Panc1 (cell line): ENCODE measurements around the gene PATJ. TPM values are rescaled to one million over a fixed set of nuclear protein-coding genes. Genes with fewer than 3 reads are reported as not detected.
A peak's percentile ranks its signal among the peaks of the same experiment; 100 is the strongest.

ENCODE experiments used
- ATAC-seq: fragments of 200-7000 bp; cut with Tn5 transposase; 2 replicates; pipeline ENCODE4 v1.9.1; 2020; ENCODE audit warnings: mild to moderate bottlenecking, moderate library complexity
- BruUV-seq: library from RNA; stranded (reverse); fragments of 400-500 nt; replicated peaks from 2 replicates; lab custom pipeline; 2021; lab: Mats Ljungman, UMichigan
- CTCF ChIA-PET: fragments of 300-600 bp; sonication (Branson Sonifier 250); formaldehyde crosslinking; loops from one replicate; lab custom pipeline; 2022; ENCODE audit warnings: antibody characterized with exemption; lab: Charles Lee
- POLR2A ChIA-PET: fragments of 300-600 bp; sonication (Branson Sonifier 250); formaldehyde crosslinking; loops from one replicate; lab custom pipeline; 2022; ENCODE audit warnings: antibody characterized with exemption; lab: Charles Lee
- DNase-seq: peaks from one replicate; pipeline ENCODE4 v3.0.0-alpha.2; 2010; ENCODE audit warnings: low read depth, low spot score
- H3K27ac ChIP-seq: 2 replicates; pipeline ENCODE4 v1.5.1; 2011; ENCODE audit warnings: mild to moderate bottlenecking, low read length, inconsistent platforms
- H3K27me3 ChIP-seq: fragments of 200-500 bp; sonication (Bioruptor generic); 2 replicates; pipeline ENCODE4 v1.6.0; 2014; ENCODE audit warnings: low read length, inconsistent platforms; ENCODE audit not compliant: control insufficient read depth, insufficient read depth
- H3K36me3 ChIP-seq: fragments of 200-500 bp; sonication (Bioruptor generic); 2 replicates; pipeline ENCODE4 v1.5.1; 2014; ENCODE audit warnings: inconsistent platforms, mild to moderate bottlenecking, low read length, moderate library complexity; ENCODE audit not compliant: control insufficient read depth, insufficient read depth
- H3K4me1 ChIP-seq: 2 replicates; pipeline ENCODE4 v1.5.1; 2011; ENCODE audit warnings: inconsistent platforms, mild to moderate bottlenecking, low read length, moderate library complexity; ENCODE audit not compliant: control insufficient read depth, insufficient read depth
- H3K4me3 ChIP-seq, 2 experiments: 2 replicates each; pipeline ENCODE4 v1.5.1; 2011 to 2012; ENCODE audit warnings: low read depth in 2 of 2, low read length in 2 of 2, mild to moderate bottlenecking in 2 of 2, inconsistent platforms in 1 of 2, moderate library complexity in 1 of 2
- H3K9me3 ChIP-seq: fragments of 200-500 bp; sonication (Bioruptor generic); 2 replicates; pipeline ENCODE4 v1.5.1; 2014; ENCODE audit warnings: low read depth, mild to moderate bottlenecking, inconsistent platforms, low read length, moderate library complexity; ENCODE audit not compliant: control insufficient read depth, insufficient read depth
- CTCF ChIP-seq: fragments of 450-650 bp; IDR thresholded peaks from 2 replicates; pipeline ENCODE4 v1.5.1; 2017; ENCODE audit warnings: mild to moderate bottlenecking
- POLR2AphosphoS5 ChIP-seq: IDR thresholded peaks from 2 replicates; pipeline ENCODE4 v1.6.1; 2012; ENCODE audit warnings: mild to moderate bottlenecking, low read depth, low read length, moderate library complexity
- SIN3A ChIP-seq: IDR thresholded peaks from 2 replicates; pipeline ENCODE4 v1.6.1; 2012; ENCODE audit warnings: low read depth, mild to moderate bottlenecking, low read length, moderate library complexity, borderline replicate concordance; ENCODE audit not compliant: insufficient read depth
- TCF7L2 ChIP-seq: IDR thresholded peaks from 2 replicates; pipeline ENCODE4 v1.6.1; 2011; ENCODE audit warnings: mild to moderate bottlenecking, low read depth, low read length, inconsistent platforms
- in situ Hi-C: cut with HindIII; loops from 2 replicates; pipeline ENCODE4 v1.10.0; 2016; ENCODE audit warnings: low sequenced_read_pairs, low pct_unique_long_range_greater_than_20kb
- intact Hi-C: fragments of 100-400 bp; cut with micrococcal nuclease; formaldehyde crosslinking; loops from one replicate; pipeline ENCODE4 v1.10.0; 2022; ENCODE audit not compliant: unreplicated experiment
- total RNA-seq: library from RNA; stranded (reverse); gene quantifications from one replicate; pipeline ENCODE4 v1.2.1, GENCODE V29; 2021; ENCODE audit not compliant: unreplicated experiment
- TF ChIP-seq, protein P1 (sequence below), 2 experiments: IDR thresholded peaks; 2 replicates each; pipeline ENCODE4 v1.6.1; 2011 to 2012; ENCODE audit warnings: low read depth in 2 of 2, control low read depth in 1 of 2, low read length in 1 of 2, mild to moderate bottlenecking in 1 of 2, moderate library complexity in 1 of 2; ENCODE audit not compliant: insufficient read depth in 1 of 2

PATJ gene
- total RNA-seq, 1 experiment from 2014 or later: 36.2 TPM

- TF ChIP-seq, protein P1, sequence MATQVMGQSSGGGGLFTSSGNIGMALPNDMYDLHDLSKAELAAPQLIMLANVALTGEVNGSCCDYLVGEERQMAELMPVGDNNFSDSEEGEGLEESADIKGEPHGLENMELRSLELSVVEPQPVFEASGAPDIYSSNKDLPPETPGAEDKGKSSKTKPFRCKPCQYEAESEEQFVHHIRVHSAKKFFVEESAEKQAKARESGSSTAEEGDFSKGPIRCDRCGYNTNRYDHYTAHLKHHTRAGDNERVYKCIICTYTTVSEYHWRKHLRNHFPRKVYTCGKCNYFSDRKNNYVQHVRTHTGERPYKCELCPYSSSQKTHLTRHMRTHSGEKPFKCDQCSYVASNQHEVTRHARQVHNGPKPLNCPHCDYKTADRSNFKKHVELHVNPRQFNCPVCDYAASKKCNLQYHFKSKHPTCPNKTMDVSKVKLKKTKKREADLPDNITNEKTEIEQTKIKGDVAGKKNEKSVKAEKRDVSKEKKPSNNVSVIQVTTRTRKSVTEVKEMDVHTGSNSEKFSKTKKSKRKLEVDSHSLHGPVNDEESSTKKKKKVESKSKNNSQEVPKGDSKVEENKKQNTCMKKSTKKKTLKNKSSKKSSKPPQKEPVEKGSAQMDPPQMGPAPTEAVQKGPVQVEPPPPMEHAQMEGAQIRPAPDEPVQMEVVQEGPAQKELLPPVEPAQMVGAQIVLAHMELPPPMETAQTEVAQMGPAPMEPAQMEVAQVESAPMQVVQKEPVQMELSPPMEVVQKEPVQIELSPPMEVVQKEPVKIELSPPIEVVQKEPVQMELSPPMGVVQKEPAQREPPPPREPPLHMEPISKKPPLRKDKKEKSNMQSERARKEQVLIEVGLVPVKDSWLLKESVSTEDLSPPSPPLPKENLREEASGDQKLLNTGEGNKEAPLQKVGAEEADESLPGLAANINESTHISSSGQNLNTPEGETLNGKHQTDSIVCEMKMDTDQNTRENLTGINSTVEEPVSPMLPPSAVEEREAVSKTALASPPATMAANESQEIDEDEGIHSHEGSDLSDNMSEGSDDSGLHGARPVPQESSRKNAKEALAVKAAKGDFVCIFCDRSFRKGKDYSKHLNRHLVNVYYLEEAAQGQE (IDR thresholded peaks at IDR 0.05; ENCODE audit: insufficient read depth in 1 of 2, low read depth in 2 of 2, low read length in 1 of 2): no peak
- TF ChIP-seq POLR2AphosphoS5 (no peak), TCF7L2 (no peak), CTCF (no peak), SIN3A (no peak)
- Histone ChIP-seq H3K9me3 (no peaks in the 10 kb centered on the region), H3K27me3 (no peaks in the 10 kb centered on the region), H3K4me1 (no peaks in the 10 kb centered on the region), H3K36me3 (no peaks in the 10 kb centered on the region), H3K4me3 (no peak overlapping the region), H3K27ac (no peak overlapping the region)
- intact Hi-C loops: no loop called here
- no TSS peak for BruUV-seq
- no peak for DNase-seq
- CTCF ChIA-PET: no interaction called here
- in situ Hi-C loops: no loop called here
- ATAC-seq: no peak
- POLR2A ChIA-PET: no interaction called here
Measured at GRCh38 chr1:62110198-62110817, 368.0 kb downstream of the PATJ start.

GRCh38 chr1:62111084-62111483 is 368.8 kb downstream of the PATJ start:
- in situ Hi-C loops: no loop called here
- intact Hi-C loops: no loop called here
- no peaks in the 10 kb centered on the region; the same call in 1 of the 2 replicates for H3K36me3 ChIP-seq
- CTCF ChIA-PET: no interaction called here
- no peaks in the 10 kb centered on the region for H3K4me1 ChIP-seq
- no peak overlapping the region for H3K4me3 ChIP-seq
- H3K27me3 ChIP-seq: no peaks in the 10 kb centered on the region
- H3K27ac ChIP-seq: no peak overlapping the region
- POLR2A ChIA-PET: no interaction called here
- DNase-seq (no peak), ATAC-seq (no peak)
- H3K9me3 ChIP-seq: no peaks in the 10 kb centered on the region
- no TSS peak for BruUV-seq
- TF ChIP-seq CTCF (peak; percentile 16; the same call in 1 of the 2 replicates), POLR2AphosphoS5 (no peak)
